ENCODE measurements around the gene PFKL. TPM values are rescaled to one million over a fixed set of nuclear protein-coding genes. Genes with fewer than 3 reads are reported as not detected.

Gene PFKL
- total RNA-seq, 1 donor from 2014 or later = 48.7 TPM

- H3K4me1 Mint-ChIP-seq = peaks cover 6% of the 10 kb centered on the region
- Histone ChIP-seq H3K9ac (no peak within 1 kb of the TSS), H3F3A (ENCODE audit: low read depth) (no peaks in the 10 kb centered on the region), H3K4me1 (no peaks in the 10 kb centered on the region), H3K36me3 (no peaks in the 10 kb centered on the region), H4K20me1 (ENCODE audit: low read depth) (no peaks in the 10 kb centered on the region), H3K27ac (no peak within 1 kb of the TSS), H3K79me2 (ENCODE audit: low read depth) (no peaks in the 10 kb centered on the region), H2AFZ (replicated peaks) (no peak within 1 kb of the TSS), H3K27me3 (no peaks in the 10 kb centered on the region), H3K4me3 (no peak within 1 kb of the TSS), H3K4me2 (no peak within 1 kb of the TSS), H3K9me3 (ENCODE audit: low read depth) (no peaks in the 10 kb centered on the region)
- no peaks in the 10 kb centered on the region for H3K36me3 Mint-ChIP-seq
- peak within 1 kb of the TSS; percentile 30 for H3K4me3 Mint-ChIP-seq
- no peaks in the 10 kb centered on the region for H3K9me3 Mint-ChIP-seq
- H3K27ac Mint-ChIP-seq = no peak within 1 kb of the TSS
- no peak for DNase-seq (ENCODE audit: low spot score)
- H3K27me3 Mint-ChIP-seq (ENCODE audit: insufficient read depth, low read depth) = peaks cover 9% of the 10 kb centered on the region
- TF ChIP-seq EZH2 (IDR thresholded peaks at IDR 0.05) (no peak), CTCF (IDR thresholded peaks at IDR 0.05) (no peak), EZH2phosphoT487 (IDR thresholded peaks at IDR 0.05) (no peak)
These were observed 53.5 kb downstream of the PFKL start, which contains the start of gene TRPM2 for GRCh38 chr21:44353191-44353970. Gene TRPM2 (plus strand): TSS chr21:44353621. CDS start chr21:44353701, 80 bp downstream.

- no peak for DNase-seq (ENCODE audit: low spot score)
- peaks cover 9% of the 10 kb centered on the region for H3K27me3 Mint-ChIP-seq (ENCODE audit: insufficient read depth, low read depth)
- no peak overlapping the region for H3K27ac Mint-ChIP-seq
- Histone ChIP-seq H3K27ac (no peak overlapping the region), H3F3A (ENCODE audit: low read depth) (no peaks in the 10 kb centered on the region), H3K27me3 (no peaks in the 10 kb centered on the region), H3K36me3 (no peaks in the 10 kb centered on the region), H3K4me2 (no peak overlapping the region), H3K79me2 (ENCODE audit: low read depth) (no peaks in the 10 kb centered on the region), H3K4me3 (no peak overlapping the region), H3K9ac (no peak overlapping the region), H4K20me1 (ENCODE audit: low read depth) (no peaks in the 10 kb centered on the region), H3K4me1 (no peaks in the 10 kb centered on the region), H3K9me3 (ENCODE audit: low read depth) (no peaks in the 10 kb centered on the region), H2AFZ (replicated peaks) (no peak overlapping the region)
- H3K36me3 Mint-ChIP-seq = no peaks in the 10 kb centered on the region
- no peak for TF ChIP-seq EZH2 (IDR thresholded peaks at IDR 0.05)
- TF ChIP-seq CTCF (IDR thresholded peaks at IDR 0.05) = no peak
- no peak for TF ChIP-seq EZH2phosphoT487 (IDR thresholded peaks at IDR 0.05)
- no peaks in the 10 kb centered on the region for H3K9me3 Mint-ChIP-seq
- H3K4me1 Mint-ChIP-seq = peaks cover 6% of the 10 kb centered on the region
- H3K4me3 Mint-ChIP-seq = no peak overlapping the region
These were observed 54.1 kb downstream of the PFKL start for GRCh38 chr21:44354001-44354405.

- Mint-ChIP-seq H3K27ac (no peak overlapping the region), H3K4me1 (peaks cover 6% of the 10 kb centered on the region), H3K4me3 (peak overlapping the region; percentile 30), H3K27me3 (ENCODE audit: insufficient read depth, low read depth) (peaks cover 11% of the 10 kb centered on the region), H3K36me3 (no peaks in the 10 kb centered on the region), H3K9me3 (no peaks in the 10 kb centered on the region)
- Histone ChIP-seq H4K20me1 (ENCODE audit: low read depth) (no peaks in the 10 kb centered on the region), H3F3A (ENCODE audit: low read depth) (no peaks in the 10 kb centered on the region), H3K27ac (no peak overlapping the region), H3K79me2 (ENCODE audit: low read depth) (no peaks in the 10 kb centered on the region), H3K4me3 (no peak overlapping the region), H3K9me3 (ENCODE audit: low read depth) (no peaks in the 10 kb centered on the region), H3K27me3 (no peaks in the 10 kb centered on the region), H3K4me1 (no peaks in the 10 kb centered on the region), H2AFZ (replicated peaks) (no peak overlapping the region), H3K9ac (no peak overlapping the region), H3K4me2 (no peak overlapping the region), H3K36me3 (no peaks in the 10 kb centered on the region)
- DNase-seq (ENCODE audit: low spot score) = no peak
- TF ChIP-seq EZH2phosphoT487 (IDR thresholded peaks at IDR 0.05) = no peak
- TF ChIP-seq CTCF (IDR thresholded peaks at IDR 0.05) = no peak
- no peak for TF ChIP-seq EZH2 (IDR thresholded peaks at IDR 0.05)
These were observed 55.2 kb downstream of the PFKL start for GRCh38 chr21:44354775-44355771.

Data from neural progenitor cell (in vitro differentiated cells).